Measurements from ENCODE around the gene SNRPD2.

Gene SNRPD2

GRCh38 chr19:45677351-45678230 is 14.2 kb downstream of the SNRPD2 start:
- no peak for TF ChIP-seq GATA3 (IDR thresholded peaks at IDR 0.05; ENCODE audit: low read depth, low read length)
- TF ChIP-seq GATA2 (IDR thresholded peaks at IDR 0.05; ENCODE audit: low read depth, low read length): no peak

GRCh38 chr19:45676851-45677263 is 14.9 kb downstream of the SNRPD2 start:
- TF ChIP-seq GATA2 (IDR thresholded peaks at IDR 0.05; ENCODE audit: low read depth, low read length) (no peak), GATA3 (IDR thresholded peaks at IDR 0.05; ENCODE audit: low read depth, low read length) (no peak)

- TF ChIP-seq GATA2 (IDR thresholded peaks at IDR 0.05; ENCODE audit: low read depth, low read length) (no peak), GATA3 (IDR thresholded peaks at IDR 0.05; ENCODE audit: low read depth, low read length) (no peak)
Measured at GRCh38 chr19:45674946-45675345, 16.8 kb downstream of the SNRPD2 start.

DNA sequence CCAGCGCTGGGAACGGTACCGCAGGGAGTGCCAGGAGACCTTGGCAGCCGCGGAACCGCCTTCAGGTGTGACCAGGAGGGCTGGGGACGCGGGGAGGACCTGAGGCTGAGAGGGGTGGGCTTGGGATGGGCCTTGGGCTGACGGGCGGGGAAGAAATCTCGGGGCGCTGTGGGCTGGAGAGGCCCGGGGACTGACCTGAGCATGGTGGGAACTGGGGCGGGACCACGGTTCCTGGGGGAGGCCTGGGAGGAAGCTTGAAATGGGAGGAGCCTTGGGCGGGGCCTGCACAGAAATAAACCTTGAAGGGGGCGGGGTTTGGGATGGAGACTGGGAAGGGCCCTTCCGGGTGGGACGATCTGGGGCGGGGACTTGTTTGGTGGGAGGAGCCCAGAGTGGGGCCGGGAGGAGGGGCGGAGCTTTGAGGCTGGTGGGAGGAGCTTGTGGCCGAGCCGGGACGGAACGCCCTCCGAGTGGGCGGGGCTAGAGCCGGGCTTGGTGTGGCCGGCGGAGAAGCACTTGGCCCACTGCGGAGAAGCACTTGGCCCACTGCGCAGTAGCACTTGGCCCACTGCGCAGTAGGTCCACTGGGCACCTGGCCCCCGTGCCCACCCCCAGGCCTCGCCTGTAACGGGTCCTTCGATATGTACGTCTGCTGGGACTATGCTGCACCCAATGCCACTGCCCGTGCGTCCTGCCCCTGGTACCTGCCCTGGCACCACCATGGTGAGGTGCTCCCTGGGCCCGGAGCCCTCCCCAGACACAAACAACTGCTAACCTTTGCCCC is 20.9 kb downstream of the SNRPD2 start:
- TF ChIP-seq GATA2 (IDR thresholded peaks at IDR 0.05; ENCODE audit: low read depth, low read length) (no peak), GATA3 (IDR thresholded peaks at IDR 0.05; ENCODE audit: low read depth, low read length) (no peak)

- no peak for TF ChIP-seq GATA2 (IDR thresholded peaks at IDR 0.05; ENCODE audit: low read depth, low read length)
- TF ChIP-seq GATA3 (IDR thresholded peaks at IDR 0.05; ENCODE audit: low read depth, low read length): no peak
Measured at GRCh38 chr19:45668342-45668871, 23.3 kb downstream of the SNRPD2 start.

- no peak for TF ChIP-seq GATA2 (IDR thresholded peaks at IDR 0.05; ENCODE audit: low read depth, low read length)
- no peak for TF ChIP-seq GATA3 (IDR thresholded peaks at IDR 0.05; ENCODE audit: low read depth, low read length)
Measured at GRCh38 chr19:45667620-45668341, 24.0 kb downstream of the SNRPD2 start, which contains the start of gene GIPR. GIPR (plus strand) TSS chr19:45668221; CDS start chr19:45669521, 1,300 bp downstream.

- no peak for TF ChIP-seq GATA2 (IDR thresholded peaks at IDR 0.05; ENCODE audit: low read depth, low read length)
- no peak for TF ChIP-seq GATA3 (IDR thresholded peaks at IDR 0.05; ENCODE audit: low read depth, low read length)
Measured at GRCh38 chr19:45664575-45664974, 27.2 kb downstream of the SNRPD2 start.

- no peak for TF ChIP-seq GATA3 (IDR thresholded peaks at IDR 0.05; ENCODE audit: low read depth, low read length)
- TF ChIP-seq GATA2 (IDR thresholded peaks at IDR 0.05; ENCODE audit: low read depth, low read length): no peak
Measured at GRCh38 chr19:45663800-45664199, 28.0 kb downstream of the SNRPD2 start.

GRCh38 chr19:45660636-45661035 is 31.1 kb downstream of the SNRPD2 start:
- no peak for TF ChIP-seq GATA3 (IDR thresholded peaks at IDR 0.05; ENCODE audit: low read depth, low read length)
- TF ChIP-seq GATA2 (IDR thresholded peaks at IDR 0.05; ENCODE audit: low read depth, low read length): no peak

DNA sequence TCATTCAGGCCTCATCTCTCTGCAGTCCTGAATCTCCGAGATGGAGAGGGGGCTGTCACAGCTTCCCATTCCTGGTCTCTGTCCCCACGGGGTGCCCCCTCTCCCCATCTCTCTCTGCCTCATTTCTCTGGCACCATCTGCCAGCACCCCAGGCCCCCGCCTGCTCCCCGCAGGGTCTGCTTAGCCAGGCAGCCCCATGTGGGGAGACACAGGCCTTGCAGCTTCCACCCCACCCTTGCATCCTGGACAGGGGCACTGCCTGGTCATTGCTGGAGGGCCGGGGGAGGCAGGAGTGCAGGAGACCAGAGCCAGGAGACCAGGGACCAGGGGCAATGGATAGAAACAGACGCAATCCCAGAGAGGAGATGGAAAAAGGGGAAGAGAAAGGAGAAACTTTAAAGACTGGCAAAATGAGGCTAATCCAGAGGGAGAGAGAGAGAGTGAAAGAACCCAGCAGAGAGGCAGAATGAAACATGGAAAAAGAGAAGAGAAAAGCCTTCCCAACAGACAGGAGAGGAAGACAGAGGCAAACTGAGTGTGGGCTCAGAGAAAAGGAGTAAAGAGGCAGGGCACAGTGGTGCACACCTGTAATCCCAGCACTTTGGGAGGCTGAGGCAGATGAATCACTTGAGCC is 32.5 kb downstream of the SNRPD2 start:
- TF ChIP-seq GATA3 (IDR thresholded peaks at IDR 0.05; ENCODE audit: low read depth, low read length) (no peak), GATA2 (IDR thresholded peaks at IDR 0.05; ENCODE audit: low read depth, low read length) (no peak)

GRCh38 chr19:45657520-45658167 is 34.1 kb downstream of the SNRPD2 start:
- TF ChIP-seq GATA2 (IDR thresholded peaks at IDR 0.05; ENCODE audit: low read depth, low read length) (no peak), GATA3 (IDR thresholded peaks at IDR 0.05; ENCODE audit: low read depth, low read length) (no peak)

GRCh38 chr19:45655073-45655472 is 36.7 kb downstream of the SNRPD2 start:
- TF ChIP-seq GATA2 (IDR thresholded peaks at IDR 0.05; ENCODE audit: low read depth, low read length) (no peak), GATA3 (IDR thresholded peaks at IDR 0.05; ENCODE audit: low read depth, low read length) (no peak)

GRCh38 chr19:45653634-45654033 is 38.1 kb downstream of the SNRPD2 start:
- TF ChIP-seq GATA2 (IDR thresholded peaks at IDR 0.05; ENCODE audit: low read depth, low read length): no peak

Data from SH-SY5Y (cell line).